HCT116 (cell line): ENCODE measurements around the gene TNS3. TPM values are rescaled to one million over a fixed set of nuclear protein-coding genes. Genes with fewer than 3 reads are reported as not detected.

Experiments
- ATAC-seq: fragments of 200-7000 bp; cut with Tn5 transposase; 2 replicates; pipeline ENCODE4 v1.9.1; 2020; ENCODE audit warnings: mild to moderate bottlenecking, moderate library complexity
- BruUV-seq: library from RNA; stranded (reverse); fragments of 400-500 nt; replicated peaks from 2 replicates; lab custom pipeline; 2021; lab: Mats Ljungman, UMichigan
- CTCF ChIA-PET: fragments of 300-600 bp; sonication (Branson Sonifier 250); formaldehyde crosslinking; loops from one replicate; lab custom pipeline; 2021; ENCODE audit warnings: antibody characterized with exemption; lab: Charles Lee
- POLR2A ChIA-PET: fragments of 300-600, 350-600 bp; sonication (Branson Sonifier 250); formaldehyde crosslinking; loops from one replicate; lab custom pipeline; 2021; ENCODE audit warnings: antibody characterized with exemption; lab: Charles Lee
- RAD21 ChIA-PET, 2 experiments: fragments of 300-600 bp; sonication (Branson Sonifier 250); formaldehyde crosslinking; loops; one replicate each; lab custom pipeline; 2023; ENCODE audit warnings: low total read pairs in 2 of 2; ENCODE audit not compliant: uncharacterized antibody in 2 of 2, unreplicated experiment in 2 of 2, low non-redundant PET in 1 of 2; lab: Charles Lee
- DNase-seq: peaks from one replicate; pipeline ENCODE4 v3.0.0-alpha.2; 2010; ENCODE audit warnings: low read depth, low spot score
- H2AFZ ChIP-seq: fragments of 200-600 bp; shearing (Covaris generic), sonication (generic); 2 replicates; pipeline ENCODE4 v1.6.1; 2017; ENCODE audit warnings: low read depth, mixed run types, mixed read lengths, antibody characterized with exemption, low read length; ENCODE audit not compliant: poor library complexity, severe bottlenecking
- H3K27ac ChIP-seq: 2 replicates; pipeline ENCODE4 v1.5.1; 2012; ENCODE audit warnings: low read depth, low read length
- H3K27me3 ChIP-seq: fragments of 200-600 bp; sonication (generic); 2 replicates; pipeline ENCODE4 v1.6.1; 2016; ENCODE audit warnings: mixed run types, low read length, mixed read lengths; ENCODE audit not compliant: insufficient read depth
- H3K36me3 ChIP-seq, 2 experiments: fragments of 200-500 bp in 1 of 2; fragments of 200-600 bp in 1 of 2; sonication (Bioruptor generic) in 1 of 2; sonication (generic) in 1 of 2; 2 replicates each; pipeline versions ENCODE4 v1.5.1 to v1.6.1; 2014 to 2016; ENCODE audit warnings: low read length in 2 of 2, inconsistent platforms in 1 of 2, mixed read lengths in 1 of 2, mixed run types in 1 of 2; ENCODE audit not compliant: insufficient read depth in 2 of 2, control insufficient read depth in 1 of 2
- H3K4me1 ChIP-seq, 2 experiments: fragments of 200-600 bp in 1 of 2; sonication (generic) in 1 of 2; 2 replicates each; pipeline versions ENCODE4 v1.5.1 to v1.6.1; 2012 to 2017; ENCODE audit warnings: low read length in 2 of 2, inconsistent platforms in 1 of 2, mild to moderate bottlenecking in 1 of 2, mixed read lengths in 1 of 2, mixed run types in 1 of 2, moderate library complexity in 1 of 2; ENCODE audit not compliant: insufficient read depth in 2 of 2, control insufficient read depth in 1 of 2
- H3K4me2 ChIP-seq: fragments of 200-600 bp; sonication (generic); 2 replicates; pipeline ENCODE4 v1.6.1; 2017; ENCODE audit warnings: mixed run types, low read length, mixed read lengths
- H3K4me3 ChIP-seq, 2 experiments: fragments of 200-600 bp in 1 of 2; sonication (generic) in 1 of 2; replicated peaks in 1 of 2; 2 replicates each; pipeline ENCODE4 v1.5.1; 2011 to 2016; ENCODE audit warnings: low read length in 2 of 2, control low read depth in 1 of 2, low read depth in 1 of 2, mild to moderate bottlenecking in 1 of 2, mixed read lengths in 1 of 2, mixed run types in 1 of 2
- H3K79me2 ChIP-seq: fragments of 200-600 bp; sonication (generic); 2 replicates; pipeline ENCODE4 v1.6.1; 2017; ENCODE audit warnings: mild to moderate bottlenecking, mixed run types, low read length, moderate library complexity, mixed read lengths; ENCODE audit not compliant: insufficient read depth
- H3K9ac ChIP-seq: fragments of 200-600 bp; sonication (generic); 2 replicates; pipeline ENCODE4 v1.6.1; 2016; ENCODE audit warnings: low read length, mixed read lengths
- H3K9me2 ChIP-seq: fragments of 200-600 bp; sonication (generic), shearing (Covaris generic); 2 replicates; pipeline ENCODE4 v1.6.1; 2017; ENCODE audit warnings: mixed run types, mild to moderate bottlenecking, moderate library complexity; ENCODE audit not compliant: insufficient read depth
- H3K9me3 ChIP-seq, 2 experiments: fragments of 200-500 bp in 1 of 2; fragments of 200-600 bp in 1 of 2; sonication (Bioruptor generic) in 1 of 2; sonication (generic) in 1 of 2; 2 replicates each; pipeline ENCODE4 v1.6.1; 2014 to 2017; ENCODE audit warnings: low read length in 2 of 2, mixed read lengths in 2 of 2, inconsistent platforms in 1 of 2, low read depth in 1 of 2, mild to moderate bottlenecking in 1 of 2, mixed run types in 1 of 2, moderate library complexity in 1 of 2; ENCODE audit not compliant: control insufficient read depth in 1 of 2, insufficient read depth in 1 of 2
- H4K20me1 ChIP-seq: fragments of 200-600 bp; sonication (generic), shearing (Covaris generic); 2 replicates; pipeline ENCODE4 v1.6.1; 2017; ENCODE audit warnings: mixed run types, mild to moderate bottlenecking, moderate library complexity; ENCODE audit not compliant: insufficient read depth
- CEBPB ChIP-seq: IDR thresholded peaks from 2 replicates; pipeline ENCODE4 v1.6.1; 2012; ENCODE audit warnings: low read depth
- EGR1 ChIP-seq: IDR thresholded peaks from 2 replicates; pipeline ENCODE4 v1.6.1; 2012; ENCODE audit warnings: low read depth
- ELF1 ChIP-seq: IDR thresholded peaks from 2 replicates; pipeline ENCODE4 v1.6.1; 2012; ENCODE audit warnings: low read depth, borderline replicate concordance
- EZH2 ChIP-seq: fragments of 200-600 bp; sonication (generic); IDR thresholded peaks from 2 replicates; pipeline ENCODE4 v1.6.1; 2017; ENCODE audit warnings: antibody characterized with exemption, mixed run types
- EZH2phosphoT487 ChIP-seq: fragments of 200-600 bp; IDR thresholded peaks from 2 replicates; pipeline ENCODE4 v1.6.1; 2018; ENCODE audit warnings: antibody characterized with exemption, borderline replicate concordance
- JUND ChIP-seq: IDR thresholded peaks from 2 replicates; pipeline ENCODE4 v1.6.1; 2012
- POLR2AphosphoS5 ChIP-seq: IDR thresholded peaks from 2 replicates; pipeline ENCODE4 v1.6.1; 2011; ENCODE audit warnings: mild to moderate bottlenecking, low read depth, low read length, moderate library complexity
- REST ChIP-seq: IDR thresholded peaks from 2 replicates; pipeline ENCODE4 v1.6.1; 2012; ENCODE audit warnings: low read depth
- SP1 ChIP-seq: IDR thresholded peaks from 2 replicates; pipeline ENCODE4 v1.6.1; 2012; ENCODE audit warnings: low read depth
- YY1 ChIP-seq: IDR thresholded peaks from 2 replicates; pipeline ENCODE4 v1.6.1; 2011; ENCODE audit warnings: low read length, low read depth, moderate library complexity, mild to moderate bottlenecking; ENCODE audit not compliant: insufficient replicate concordance; ENCODE audit errors: extremely low read depth
- ZFX ChIP-seq: fragments of 450-650 bp; IDR thresholded peaks from 2 replicates; pipeline ENCODE4 v1.6.1; 2017
- ZNF274 ChIP-seq: fragments of 200-500 bp; sonication (Bioruptor generic); IDR thresholded peaks from 2 replicates; pipeline ENCODE4 v1.6.1; 2014; ENCODE audit warnings: mild to moderate bottlenecking, low read depth, low read length, inconsistent platforms
- intact Hi-C: fragments of 100-400 bp; cut with micrococcal nuclease; formaldehyde crosslinking; loops from 2 replicates; pipeline ENCODE4 v1.10.0; 2022
- total RNA-seq: library from RNA; stranded (reverse); gene quantifications from one replicate; pipeline ENCODE4 v1.2.1, GENCODE V29; 2021; ENCODE audit not compliant: unreplicated experiment
- TF ChIP-seq, protein P1 (sequence below): IDR thresholded peaks from 2 replicates; pipeline ENCODE4 v1.6.1; 2012

The TNS3 gene
- total RNA-seq, 1 experiment from 2014 or later = 9.1 TPM

GRCh38 chr7:47290867-47291266 lies 291.0 kb downstream of the TNS3 start:
- RAD21 ChIA-PET = interaction anchor here in 1 of 2 experiments (1.1 kb wide), 1 partner anchor 25 kb away, joined by 3 read pairs; no protein-coding TSS in a partner anchor
- peak overlapping the region; percentile 53 for H3K4me2 ChIP-seq
- TF ChIP-seq CEBPB = no peak
- no peak for TF ChIP-seq SP1
- no peak for TF ChIP-seq POLR2AphosphoS5
- no peak for TF ChIP-seq ELF1
- no peak overlapping the region for H2AFZ ChIP-seq
- intact Hi-C loops = no loop called here
- DNase-seq (no peak), ATAC-seq (no peak)
- no peaks in the 10 kb centered on the region for H3K9me2 ChIP-seq
- no peaks in the 10 kb centered on the region for H3K36me3 ChIP-seq
- CTCF ChIA-PET = interaction anchor here (1.0 kb wide), 2 partner anchors 25 to 145 kb away, joined by 3 to 4 read pairs; no protein-coding TSS in a partner anchor
- H3K9me3 ChIP-seq = no peaks in the 10 kb centered on the region
- H3K27me3 ChIP-seq = no peaks in the 10 kb centered on the region
- BruUV-seq = no TSS peak
- POLR2A ChIA-PET = no interaction called here
- H4K20me1 ChIP-seq = no peaks in the 10 kb centered on the region
- no peak overlapping the region for H3K9ac ChIP-seq
- H3K79me2 ChIP-seq = no peaks in the 10 kb centered on the region
- H3K4me1 ChIP-seq = peaks cover 3 to 18% of the 10 kb centered on the region in 2 experiments; a peak in 3 of 4 replicates
- H3K4me3 ChIP-seq = no peak overlapping the region
- H3K27ac ChIP-seq = no peak overlapping the region

- H3K9me2 ChIP-seq = no peaks in the 10 kb centered on the region
- no peaks in the 10 kb centered on the region for H3K79me2 ChIP-seq
- ChIA-PET CTCF (no interaction called here), RAD21 (no interaction called here), POLR2A (no interaction called here)
- peaks cover 3 to 18% of the 10 kb centered on the region in 2 experiments; a peak in 3 of 4 replicates for H3K4me1 ChIP-seq
- DNase-seq = no peak
- no peak overlapping the region for H3K9ac ChIP-seq
- H3K27ac ChIP-seq = no peak overlapping the region
- BruUV-seq = no TSS peak
- TF ChIP-seq JUND (no peak), EGR1 (no peak), REST (no peak), POLR2AphosphoS5 (no peak), YY1 (no peak), ZNF274 (no peak), ZFX (no peak), EZH2phosphoT487 (no peak), EZH2 (no peak)
- TF ChIP-seq, protein P1, sequence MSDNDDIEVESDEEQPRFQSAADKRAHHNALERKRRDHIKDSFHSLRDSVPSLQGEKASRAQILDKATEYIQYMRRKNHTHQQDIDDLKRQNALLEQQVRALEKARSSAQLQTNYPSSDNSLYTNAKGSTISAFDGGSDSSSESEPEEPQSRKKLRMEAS = no peak
- no peak overlapping the region for H2AFZ ChIP-seq
- no peaks in the 10 kb centered on the region for H3K27me3 ChIP-seq
- no peaks in the 10 kb centered on the region for H3K9me3 ChIP-seq
- H3K4me2 ChIP-seq = no peak overlapping the region
- intact Hi-C loops = no loop called here
- H3K4me3 ChIP-seq = no peak overlapping the region
- ATAC-seq = no peak
- no peaks in the 10 kb centered on the region for H3K36me3 ChIP-seq
- H4K20me1 ChIP-seq = no peaks in the 10 kb centered on the region
These were observed 291.4 kb downstream of the TNS3 start for GRCh38 chr7:47290466-47290865.
